ENCODE measurements around the gene CIT.

GRCh38 chr12:119740830-119741229, 136.3 kb downstream of the CIT start:
- TF ChIP-seq, protein P1, sequence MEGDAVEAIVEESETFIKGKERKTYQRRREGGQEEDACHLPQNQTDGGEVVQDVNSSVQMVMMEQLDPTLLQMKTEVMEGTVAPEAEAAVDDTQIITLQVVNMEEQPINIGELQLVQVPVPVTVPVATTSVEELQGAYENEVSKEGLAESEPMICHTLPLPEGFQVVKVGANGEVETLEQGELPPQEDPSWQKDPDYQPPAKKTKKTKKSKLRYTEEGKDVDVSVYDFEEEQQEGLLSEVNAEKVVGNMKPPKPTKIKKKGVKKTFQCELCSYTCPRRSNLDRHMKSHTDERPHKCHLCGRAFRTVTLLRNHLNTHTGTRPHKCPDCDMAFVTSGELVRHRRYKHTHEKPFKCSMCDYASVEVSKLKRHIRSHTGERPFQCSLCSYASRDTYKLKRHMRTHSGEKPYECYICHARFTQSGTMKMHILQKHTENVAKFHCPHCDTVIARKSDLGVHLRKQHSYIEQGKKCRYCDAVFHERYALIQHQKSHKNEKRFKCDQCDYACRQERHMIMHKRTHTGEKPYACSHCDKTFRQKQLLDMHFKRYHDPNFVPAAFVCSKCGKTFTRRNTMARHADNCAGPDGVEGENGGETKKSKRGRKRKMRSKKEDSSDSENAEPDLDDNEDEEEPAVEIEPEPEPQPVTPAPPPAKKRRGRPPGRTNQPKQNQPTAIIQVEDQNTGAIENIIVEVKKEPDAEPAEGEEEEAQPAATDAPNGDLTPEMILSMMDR (IDR thresholded peaks at IDR 0.05) = no peak
- no peak for TF ChIP-seq POLR2AphosphoS5 (IDR thresholded peaks at IDR 0.05; ENCODE audit: insufficient read depth in 1 of 2, low read depth in 1 of 2)
- no peak for TF ChIP-seq POLR2A (IDR thresholded peaks at IDR 0.05)

Data from vagina (tissue), 2 donors.